MCF 10A (cell line): ENCODE data around the gene PAX5. TPM values are rescaled to one million over a fixed set of nuclear protein-coding genes. Genes with fewer than 3 reads are reported as not detected.

Experiments
- BruUV-seq: library from RNA; stranded (reverse); fragments of 400-500 nt; replicated peaks from 2 replicates; lab custom pipeline; 2021; lab: Mats Ljungman, UMichigan
- CTCF ChIA-PET: fragments of 300-600 bp; sonication (Branson Sonifier 250); formaldehyde crosslinking; extraction: SDS; loops from one replicate; lab custom pipeline; 2021; ENCODE audit warnings: antibody characterized with exemption, inconsistent platforms; lab: Yijun Ruan, JAX
- POLR2A ChIA-PET: fragments of 300-600, 350-650 bp; sonication (Branson Sonifier 250); formaldehyde crosslinking; extraction: SDS; loops from one replicate; lab custom pipeline; 2020; ENCODE audit warnings: antibody characterized with exemption, inconsistent platforms; lab: Yijun Ruan, JAX
- DNase-seq: peaks from one replicate; pipeline ENCODE4 v3.0.0-alpha.2; 2018; ENCODE audit not compliant: unreplicated experiment
- H3K27ac Mint-ChIP-seq: one replicate; pipeline ENCODE4 v1.8.0; 2022; ENCODE audit warnings: mild to moderate bottlenecking, low read depth, mixed read lengths; ENCODE audit not compliant: unreplicated experiment
- H3K27me3 Mint-ChIP-seq: one replicate; pipeline ENCODE4 v1.8.0; 2022; ENCODE audit warnings: mixed read lengths; ENCODE audit not compliant: insufficient read depth, unreplicated experiment
- H3K36me3 Mint-ChIP-seq: one replicate; pipeline ENCODE4 v1.8.0; 2022; ENCODE audit warnings: mild to moderate bottlenecking, moderate library complexity, mixed read lengths; ENCODE audit not compliant: insufficient read depth, unreplicated experiment
- H3K4me1 Mint-ChIP-seq: one replicate; pipeline ENCODE4 v1.8.0; 2022; ENCODE audit warnings: mixed read lengths; ENCODE audit not compliant: insufficient read depth, unreplicated experiment
- H3K4me3 Mint-ChIP-seq: one replicate; pipeline ENCODE4 v1.8.0; 2022; ENCODE audit warnings: mild to moderate bottlenecking, moderate library complexity, mixed read lengths; ENCODE audit not compliant: unreplicated experiment
- H3K9me3 Mint-ChIP-seq: one replicate; pipeline ENCODE4 v1.8.0; 2022; ENCODE audit warnings: mixed read lengths; ENCODE audit not compliant: unreplicated experiment
- intact Hi-C: fragments of 100-400 bp; cut with micrococcal nuclease; formaldehyde crosslinking; loops from 2 replicates; pipeline ENCODE4 v1.14.1; 2022
- total RNA-seq: library from RNA; stranded (reverse); gene quantifications from 2 replicates; pipeline ENCODE4 v1.2.3, GENCODE V29; 2022
- TF ChIP-seq, protein P1 (sequence below): fragments of 200-600 bp; IDR thresholded peaks from one replicate; pipeline ENCODE4 v1.8.0; 2022; ENCODE audit warnings: antibody characterized with exemption, mild to moderate bottlenecking; ENCODE audit not compliant: unreplicated experiment

The PAX5 gene
- total RNA-seq, 1 experiment from 2014 or later = not detected

GRCh38 chr9:36831381-36832161 is 202.5 kb downstream of the PAX5 start:
- TF ChIP-seq, protein P1, sequence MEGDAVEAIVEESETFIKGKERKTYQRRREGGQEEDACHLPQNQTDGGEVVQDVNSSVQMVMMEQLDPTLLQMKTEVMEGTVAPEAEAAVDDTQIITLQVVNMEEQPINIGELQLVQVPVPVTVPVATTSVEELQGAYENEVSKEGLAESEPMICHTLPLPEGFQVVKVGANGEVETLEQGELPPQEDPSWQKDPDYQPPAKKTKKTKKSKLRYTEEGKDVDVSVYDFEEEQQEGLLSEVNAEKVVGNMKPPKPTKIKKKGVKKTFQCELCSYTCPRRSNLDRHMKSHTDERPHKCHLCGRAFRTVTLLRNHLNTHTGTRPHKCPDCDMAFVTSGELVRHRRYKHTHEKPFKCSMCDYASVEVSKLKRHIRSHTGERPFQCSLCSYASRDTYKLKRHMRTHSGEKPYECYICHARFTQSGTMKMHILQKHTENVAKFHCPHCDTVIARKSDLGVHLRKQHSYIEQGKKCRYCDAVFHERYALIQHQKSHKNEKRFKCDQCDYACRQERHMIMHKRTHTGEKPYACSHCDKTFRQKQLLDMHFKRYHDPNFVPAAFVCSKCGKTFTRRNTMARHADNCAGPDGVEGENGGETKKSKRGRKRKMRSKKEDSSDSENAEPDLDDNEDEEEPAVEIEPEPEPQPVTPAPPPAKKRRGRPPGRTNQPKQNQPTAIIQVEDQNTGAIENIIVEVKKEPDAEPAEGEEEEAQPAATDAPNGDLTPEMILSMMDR = no peak
- H3K27me3 Mint-ChIP-seq = no peaks in the 10 kb centered on the region
- intact Hi-C loops = no loop called here
- H3K27ac Mint-ChIP-seq = no peak overlapping the region
- no peaks in the 10 kb centered on the region for H3K9me3 Mint-ChIP-seq
- H3K36me3 Mint-ChIP-seq = no peaks in the 10 kb centered on the region
- ChIA-PET CTCF (interaction anchor here (1.1 kb wide), 1 partner anchor 42 kb away, joined by 3 read pairs; no protein-coding TSS in a partner anchor), POLR2A (no interaction called here)
- no TSS peak for BruUV-seq
- no peak overlapping the region for H3K4me3 Mint-ChIP-seq
- H3K4me1 Mint-ChIP-seq = no peaks in the 10 kb centered on the region
- DNase-seq = no peak

DNA sequence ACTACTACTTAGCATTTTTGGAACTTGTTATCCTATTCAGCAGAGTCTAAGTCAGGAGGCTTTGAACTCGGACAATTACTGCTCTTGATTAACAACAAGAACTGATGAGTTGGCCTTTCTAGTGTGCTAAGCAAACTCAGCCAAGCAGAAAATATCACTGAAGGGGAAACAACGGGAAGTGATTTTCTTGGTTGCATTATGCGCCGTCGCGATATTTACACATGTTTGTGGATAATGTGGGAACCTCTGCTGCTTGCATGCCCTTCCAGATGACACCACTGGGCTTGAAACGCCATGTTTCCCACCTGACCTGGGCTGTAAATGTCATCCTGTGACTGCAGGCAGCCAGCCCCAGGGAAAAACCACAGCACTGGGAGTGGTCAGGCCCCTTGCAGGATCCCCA is 205.5 kb downstream of the PAX5 start:
- POLR2A ChIA-PET = no interaction called here

GRCh38 chr9:36827593-36827992 is 206.5 kb downstream of the PAX5 start:
- intact Hi-C loops = no loop called here
- H3K9me3 Mint-ChIP-seq = no peaks in the 10 kb centered on the region
- H3K4me1 Mint-ChIP-seq = no peaks in the 10 kb centered on the region
- no TSS peak for BruUV-seq
- no peak overlapping the region for H3K4me3 Mint-ChIP-seq
- POLR2A ChIA-PET = no interaction called here
- no peak overlapping the region for H3K27ac Mint-ChIP-seq
- no peaks in the 10 kb centered on the region for H3K36me3 Mint-ChIP-seq
- TF ChIP-seq, protein P1 = no peak
- H3K27me3 Mint-ChIP-seq = peaks cover 17% of the 10 kb centered on the region
- DNase-seq = no peak
- CTCF ChIA-PET = no interaction called here

More for the DNA sequence above, 205.5 kb downstream of the PAX5 start:
- intact Hi-C loops = no loop called here
- DNase-seq = no peak
- H3K27me3 Mint-ChIP-seq = peaks cover 11% of the 10 kb centered on the region
- BruUV-seq = no TSS peak
- CTCF ChIA-PET = interaction anchor here (0.6 kb wide), 1 partner anchor 306 kb away, joined by 3 read pairs; no protein-coding TSS in a partner anchor
- no peak overlapping the region for H3K27ac Mint-ChIP-seq
- H3K36me3 Mint-ChIP-seq = no peaks in the 10 kb centered on the region
- no peaks in the 10 kb centered on the region for H3K9me3 Mint-ChIP-seq
- TF ChIP-seq, protein P1 = no peak
- no peaks in the 10 kb centered on the region for H3K4me1 Mint-ChIP-seq
- H3K4me3 Mint-ChIP-seq = no peak overlapping the region

DNA sequence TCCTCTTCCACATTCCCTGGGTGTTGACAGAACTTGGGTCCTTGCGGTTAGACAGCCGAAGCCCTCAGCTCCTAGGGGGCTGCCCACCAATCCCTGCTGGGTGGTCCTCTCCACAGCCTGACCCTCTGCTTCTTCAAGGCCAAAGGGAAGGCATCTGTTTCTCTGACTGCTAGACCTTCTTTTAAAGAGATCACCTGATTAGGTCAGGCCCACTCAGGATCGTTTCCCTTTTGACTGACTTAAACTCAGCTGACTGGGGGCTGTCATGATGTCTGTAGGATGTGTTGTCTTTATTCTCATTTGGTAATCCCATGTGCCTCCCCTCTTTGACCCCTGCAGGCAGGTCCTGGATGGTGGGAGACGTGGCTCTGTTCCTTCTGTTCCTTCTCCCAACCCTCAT is 207.5 kb downstream of the PAX5 start:
- Mint-ChIP-seq H3K27ac (no peak overlapping the region), H3K27me3 (peaks cover 27% of the 10 kb centered on the region), H3K4me3 (no peak overlapping the region), H3K9me3 (no peaks in the 10 kb centered on the region), H3K36me3 (no peaks in the 10 kb centered on the region), H3K4me1 (no peaks in the 10 kb centered on the region)
- ChIA-PET POLR2A (no interaction called here), CTCF (interaction anchor here (0.7 kb wide), 1 partner anchor 16 kb away, joined by 3 read pairs; no protein-coding TSS in a partner anchor)
- intact Hi-C loops = no loop called here
- no TSS peak for BruUV-seq
- TF ChIP-seq, protein P1 = no peak
- DNase-seq = no peak
